HPDE6-E6E7 (cell line): ENCODE results near the gene HID1.
A peak's percentile ranks its signal among the peaks of the same experiment; 100 is the strongest.
"Not testable (repeated sequence)": the region's sequence is repeated elsewhere in the genome, so short reads cannot be mapped to it uniquely, and the experiment has no call there.

Experiments used
- DNase-seq: peaks from one replicate; pipeline ENCODE4 v3.0.0; 2011; ENCODE audit warnings: missing footprints; ENCODE audit errors: extremely low spot score

HID1 gene

GRCh38 chr17:74922694-74923537 is 49.6 kb downstream of the HID1 start, which contains the start of gene USH1G:
USH1G (minus strand) TSS chr17:74923255; CDS start chr17:74923073, 182 bp downstream.
- peak; percentile 66 for DNase-seq

- DNase-seq: no peak
These were observed 50.4 kb downstream of the HID1 start for GRCh38 chr17:74922172-74922571.

GRCh38 chr17:74921769-74922168 is 50.8 kb downstream of the HID1 start:
- no peak for DNase-seq

- DNase-seq: peak; percentile 75
These were observed 51.4 kb downstream of the HID1 start for GRCh38 chr17:74921026-74921681.

GRCh38 chr17:74920642-74921025 is 51.9 kb downstream of the HID1 start:
- peak; percentile 49 for DNase-seq

- DNase-seq: no peak
These were observed 52.3 kb downstream of the HID1 start for GRCh38 chr17:74920306-74920620.

- no peak for DNase-seq
These were observed 52.9 kb downstream of the HID1 start for GRCh38 chr17:74919440-74920305.

- DNase-seq: no peak
These were observed 53.7 kb downstream of the HID1 start for GRCh38 chr17:74918906-74919305.

GRCh38 chr17:74917430-74917829 is 55.1 kb downstream of the HID1 start:
- DNase-seq: no peak

- no peak for DNase-seq
These were observed 55.7 kb downstream of the HID1 start for GRCh38 chr17:74916851-74917199.

- DNase-seq: no peak
These were observed 56.3 kb downstream of the HID1 start for GRCh38 chr17:74916136-74916850.

GRCh38 chr17:74911423-74911822 is 61.1 kb downstream of the HID1 start:
- not testable (repeated sequence) for DNase-seq

GRCh38 chr17:74909097-74909496 is 63.5 kb downstream of the HID1 start:
- not testable (repeated sequence) for DNase-seq

GRCh38 chr17:74907012-74907411 is 65.5 kb downstream of the HID1 start:
- DNase-seq: no peak

GRCh38 chr17:74906214-74906793 is 66.3 kb downstream of the HID1 start:
- DNase-seq: not testable (repeated sequence)

- no peak for DNase-seq
These were observed 67.7 kb downstream of the HID1 start for GRCh38 chr17:74904687-74905409.

- DNase-seq: no peak
These were observed 68.9 kb downstream of the HID1 start for GRCh38 chr17:74903671-74904070.

- DNase-seq: no peak
These were observed 69.5 kb downstream of the HID1 start for GRCh38 chr17:74903034-74903433.

GRCh38 chr17:74901353-74902135 is 71.0 kb downstream of the HID1 start:
- DNase-seq: no peak
